ENCODE measurements around the gene ATG4C.
"Not testable (repeated sequence)": the region's sequence is repeated elsewhere in the genome, so short reads cannot be mapped to it uniquely, and the experiment has no call there.

The ATG4C gene

GRCh38 chr1:62783736-62784508, at the start of gene ATG4C:
ATG4C (plus strand) TSS chr1:62784132; CDS start chr1:62803787, 19,655 bp downstream.
- DNase-seq (ENCODE audit: low read depth): peak; percentile 98
- TF ChIP-seq CTCF (conservative IDR thresholded peaks at IDR 0.05; ENCODE audit: control insufficient read depth, insufficient read depth, low read depth, low read length): peak; percentile 2
- peak within 1 kb of the TSS; percentile 84 for H3K4me3 ChIP-seq (ENCODE audit: control insufficient read depth, low read depth, low read length)

DNA sequence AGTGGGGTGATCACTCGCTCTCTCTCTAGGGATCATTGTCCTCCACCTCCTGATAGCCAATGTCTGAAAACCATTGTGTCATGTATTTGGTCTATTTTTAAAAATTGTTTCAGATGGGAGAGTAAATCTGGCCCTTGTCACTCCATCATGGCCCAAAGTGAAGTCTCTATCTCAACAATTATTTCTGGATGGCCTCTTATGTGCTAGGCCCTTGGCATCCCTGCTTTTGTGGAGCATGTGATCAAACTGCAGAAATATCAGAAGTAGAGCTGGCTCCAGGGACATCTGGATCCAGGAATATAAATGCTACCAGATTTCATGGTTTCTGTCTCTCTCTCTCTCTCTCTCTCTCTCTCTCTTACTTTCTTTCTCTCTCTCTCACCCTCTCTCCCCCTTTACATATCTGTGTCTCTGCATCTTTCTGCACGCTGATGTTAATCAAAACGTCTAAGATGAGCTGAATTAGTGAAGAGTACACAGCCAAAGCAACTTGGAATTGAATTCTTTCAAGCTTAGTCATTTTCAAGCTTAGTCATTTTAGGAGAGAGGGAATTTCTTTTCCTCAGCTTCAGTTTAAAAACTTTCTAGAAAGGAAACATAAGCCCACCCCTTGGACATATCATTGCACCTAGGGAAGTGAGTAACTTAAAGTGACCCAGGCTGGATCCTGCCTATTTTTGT, 48.3 kb upstream of the ATG4C start:
- no peak for TF ChIP-seq CTCF (conservative IDR thresholded peaks at IDR 0.05; ENCODE audit: control insufficient read depth, insufficient read depth, low read depth, low read length)
- H3K4me3 ChIP-seq (ENCODE audit: control insufficient read depth, low read depth, low read length): no peak overlapping the region
- peak; percentile 72 for DNase-seq (ENCODE audit: low read depth)

- not testable (repeated sequence) for DNase-seq (ENCODE audit: low read depth); H3K4me3 ChIP-seq (ENCODE audit: control insufficient read depth, low read depth, low read length)
These were observed 43.2 kb upstream of the ATG4C start for GRCh38 chr1:62740701-62741100.

GRCh38 chr1:62744611-62745577, 39.0 kb upstream of the ATG4C start:
- TF ChIP-seq CTCF (conservative IDR thresholded peaks at IDR 0.05; ENCODE audit: control insufficient read depth, insufficient read depth, low read depth, low read length): no peak
- no peak for DNase-seq (ENCODE audit: low read depth)
- H3K4me3 ChIP-seq (ENCODE audit: control insufficient read depth, low read depth, low read length): no peak overlapping the region

DNA sequence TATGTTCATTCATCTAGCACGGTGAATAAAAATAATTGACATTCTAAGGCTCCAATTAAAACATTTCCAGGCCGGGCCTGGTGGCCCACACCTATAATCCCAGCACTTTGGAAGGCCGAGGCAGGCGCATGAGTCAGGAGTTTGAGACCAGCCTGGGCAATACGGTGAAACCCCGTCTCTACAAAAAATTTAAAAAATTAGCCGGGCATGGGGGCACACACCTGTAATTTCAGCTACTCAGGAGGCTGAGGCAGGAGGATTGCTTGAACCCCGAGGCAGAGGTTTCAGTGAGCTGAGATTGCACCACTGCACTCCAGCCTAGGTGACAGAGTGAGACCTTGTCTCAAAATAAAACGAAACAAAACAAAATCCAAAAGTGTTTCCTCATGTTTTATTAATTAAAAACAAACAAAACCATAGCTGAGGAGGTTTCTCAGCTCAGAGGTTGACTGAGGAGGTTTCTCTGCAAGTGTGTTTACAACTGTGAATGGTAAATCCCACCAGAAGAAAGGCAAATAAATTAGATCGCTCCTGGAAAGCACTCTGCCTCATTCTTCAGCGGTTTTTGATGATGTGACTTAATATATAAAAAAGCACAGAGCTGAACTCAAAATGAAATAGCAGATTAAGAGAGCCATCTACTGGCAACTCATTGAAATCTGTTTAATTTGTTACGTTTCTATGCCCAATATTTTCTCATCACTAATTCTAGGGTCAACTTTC, 37.7 kb upstream of the ATG4C start:
- peak; percentile 58 for TF ChIP-seq CTCF (conservative IDR thresholded peaks at IDR 0.05; ENCODE audit: control insufficient read depth, insufficient read depth, low read depth, low read length)
- peak; percentile 72 for DNase-seq (ENCODE audit: low read depth)
- H3K4me3 ChIP-seq (ENCODE audit: control insufficient read depth, low read depth, low read length): peak overlapping the region; percentile 37

DNA sequence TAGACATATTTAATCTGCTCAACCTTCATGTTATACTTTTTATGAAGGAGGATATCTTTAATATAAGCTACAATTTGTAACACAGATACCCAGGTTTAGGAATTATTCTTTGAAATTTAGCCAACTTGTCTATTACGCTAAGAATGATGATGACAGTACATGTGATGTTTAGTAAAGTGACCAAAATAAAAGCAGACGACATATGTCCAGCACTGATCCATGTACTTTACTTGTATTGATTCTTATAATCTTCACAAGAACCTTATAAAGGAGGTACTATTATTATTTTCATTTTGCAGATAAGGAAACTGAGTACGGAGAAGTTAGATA, 37.2 kb upstream of the ATG4C start:
- no peak for DNase-seq (ENCODE audit: low read depth)
- H3K4me3 ChIP-seq (ENCODE audit: control insufficient read depth, low read depth, low read length): no peak overlapping the region
- no peak for TF ChIP-seq CTCF (conservative IDR thresholded peaks at IDR 0.05; ENCODE audit: control insufficient read depth, insufficient read depth, low read depth, low read length)

Data from fibroblast of mammary gland (primary cell).